ENCODE measurements around the gene CST3. TPM values are rescaled to one million over a fixed set of nuclear protein-coding genes. Genes with fewer than 3 reads are reported as not detected.
"Not testable (repeated sequence)": the region's sequence is repeated elsewhere in the genome, so short reads cannot be mapped to it uniquely, and the experiment has no call there.

CST3 gene
- polyA plus RNA-seq, 3 donors, result 120 to 175 (median 175) TPM

GRCh38 chr20:23668477-23668951 lies 30.8 kb upstream of the CST3 start:
- peak in 8 of 11 donors; percentile 22 to 46 (median 30) for DNase-seq (ENCODE audit: extremely low read depth in 1 of 11, low read depth in 9 of 11, low spot score in 4 of 11)

- no peak for DNase-seq (ENCODE audit: extremely low read depth in 1 of 11, low read depth in 9 of 11, low spot score in 4 of 11)
These were observed 29.9 kb upstream of the CST3 start for GRCh38 chr20:23667666-23668065.

- no peak for DNase-seq (ENCODE audit: extremely low read depth in 1 of 11, low read depth in 9 of 11, low spot score in 4 of 11)
These were observed 28.9 kb upstream of the CST3 start for GRCh38 chr20:23666698-23667097.

- DNase-seq (ENCODE audit: extremely low read depth in 1 of 11, low read depth in 9 of 11, low spot score in 4 of 11), result no peak
These were observed 28.4 kb upstream of the CST3 start for GRCh38 chr20:23666189-23666588.

GRCh38 chr20:23664954-23665353 lies 27.2 kb upstream of the CST3 start:
- no peak for DNase-seq (ENCODE audit: extremely low read depth in 1 of 11, low read depth in 9 of 11, low spot score in 4 of 11)

- DNase-seq (ENCODE audit: extremely low read depth in 1 of 11, low read depth in 9 of 11, low spot score in 4 of 11), result not testable (repeated sequence)
These were observed 26.3 kb upstream of the CST3 start for GRCh38 chr20:23664046-23664445.

GRCh38 chr20:23663180-23663579 lies 25.4 kb upstream of the CST3 start:
- no peak for DNase-seq (ENCODE audit: extremely low read depth in 1 of 11, low read depth in 9 of 11, low spot score in 4 of 11)

GRCh38 chr20:23662276-23662870 lies 24.6 kb upstream of the CST3 start:
- no peak for DNase-seq (ENCODE audit: extremely low read depth in 1 of 11, low read depth in 9 of 11, low spot score in 4 of 11)

GRCh38 chr20:23661002-23661429 lies 23.3 kb upstream of the CST3 start:
- DNase-seq (ENCODE audit: extremely low read depth in 1 of 11, low read depth in 9 of 11, low spot score in 4 of 11), result no peak

GRCh38 chr20:23659989-23660837 lies 22.5 kb upstream of the CST3 start:
- DNase-seq (ENCODE audit: extremely low read depth in 1 of 11, low read depth in 9 of 11, low spot score in 4 of 11), result no peak

- not testable (repeated sequence) for DNase-seq (ENCODE audit: extremely low read depth in 1 of 11, low read depth in 9 of 11, low spot score in 4 of 11)
These were observed 21.8 kb upstream of the CST3 start for GRCh38 chr20:23659610-23659988.

GRCh38 chr20:23658989-23659609 lies 21.3 kb upstream of the CST3 start:
- no peak for DNase-seq (ENCODE audit: extremely low read depth in 1 of 11, low read depth in 9 of 11, low spot score in 4 of 11)

GRCh38 chr20:23658336-23658735 lies 20.6 kb upstream of the CST3 start:
- DNase-seq (ENCODE audit: extremely low read depth in 1 of 11, low read depth in 9 of 11, low spot score in 4 of 11), result no peak

- DNase-seq (ENCODE audit: extremely low read depth in 1 of 11, low read depth in 9 of 11, low spot score in 4 of 11), result no peak
These were observed 19.4 kb upstream of the CST3 start for GRCh38 chr20:23657202-23657601.

- DNase-seq (ENCODE audit: extremely low read depth in 1 of 11, low read depth in 9 of 11, low spot score in 4 of 11), result no peak
These were observed 18.6 kb upstream of the CST3 start for GRCh38 chr20:23656372-23656771.

- no peak for DNase-seq (ENCODE audit: extremely low read depth in 1 of 11, low read depth in 9 of 11, low spot score in 4 of 11)
These were observed 17.9 kb upstream of the CST3 start for GRCh38 chr20:23655491-23656211.

GRCh38 chr20:23654717-23655116 lies 17.0 kb upstream of the CST3 start:
- DNase-seq (ENCODE audit: extremely low read depth in 1 of 11, low read depth in 9 of 11, low spot score in 4 of 11), result no peak

- DNase-seq (ENCODE audit: extremely low read depth in 1 of 11, low read depth in 9 of 11, low spot score in 4 of 11), result no peak
These were observed 16.2 kb upstream of the CST3 start for GRCh38 chr20:23654000-23654399.

GRCh38 chr20:23653400-23653938 lies 15.7 kb upstream of the CST3 start:
- DNase-seq (ENCODE audit: extremely low read depth in 1 of 11, low read depth in 9 of 11, low spot score in 4 of 11), result no peak

All from renal cortex interstitium (tissue), 11 donors.